Measurements from ENCODE around the gene ERGIC1. TPM values are rescaled to one million over a fixed set of nuclear protein-coding genes. Genes with fewer than 3 reads are reported as not detected.

Gene ERGIC1
- total and polyA plus RNA-seq, 2 experiments from 2014 or later = 25.2 to 92.2 TPM

- H3F3A ChIP-seq (replicated peaks; ENCODE audit: low read depth) = 0 out of 2 replicates have a peak, but pooled peaks cover 3% of the 10 kb centered on the region
- no peak overlapping the region for H3K27ac ChIP-seq (ENCODE audit: low read depth)
- no peaks in the 10 kb centered on the region for H3K36me3 ChIP-seq (ENCODE audit: insufficient read depth)
- no peaks in the 10 kb centered on the region; the same call in 1 of the 2 replicates for H4K20me1 ChIP-seq (replicated peaks; ENCODE audit: insufficient read depth)
- no peak overlapping the region for H2AFZ ChIP-seq
- Mint-ChIP-seq H3K9me3 (no peaks in the 10 kb centered on the region), H3K4me1 (peaks cover 2% of the 10 kb centered on the region; the same call in 1 of the 3 replicates), H3K27me3 (ENCODE audit: insufficient read depth, low read depth, poor library complexity) (peaks cover 8% of the 10 kb centered on the region), H3K4me3 (no peak overlapping the region), H3K36me3 (ENCODE audit: low read depth) (peaks cover 40% of the 10 kb centered on the region), H3K27ac (no peak overlapping the region)
- no peaks in the 10 kb centered on the region for H3K27me3 ChIP-seq (ENCODE audit: insufficient read depth)
- no peaks in the 10 kb centered on the region for H3K9me2 ChIP-seq (ENCODE audit: insufficient read depth)
- no peak overlapping the region for H3K4me3 ChIP-seq
- ATAC-seq (no peak), DNase-seq (ENCODE audit: low spot score) (no peak)
- no peaks in the 10 kb centered on the region for H3K79me2 ChIP-seq (replicated peaks; ENCODE audit: insufficient read depth)
- H3K4me1 ChIP-seq (ENCODE audit: insufficient read depth) = no peaks in the 10 kb centered on the region
- no peak overlapping the region for H3K4me2 ChIP-seq
- TF ChIP-seq EZH2 (IDR thresholded peaks at IDR 0.05; ENCODE audit: low read depth, unreplicated experiment) (no peak), CREB1 (CRISPR knock-in tag; IDR thresholded peaks at IDR 0.05; ENCODE audit: low read depth) (no peak), STAT1 (IDR thresholded peaks at IDR 0.05; ENCODE audit: unreplicated experiment) (no peak), ZNF114 (CRISPR knock-in tag; IDR thresholded peaks at IDR 0.05) (no peak), CTCF (conservative IDR thresholded peaks at IDR 0.05; ENCODE audit: low read depth in 2 of 2) (no peak), ETS1 (IDR thresholded peaks at IDR 0.05) (no peak), REST (IDR thresholded peaks at IDR 0.05; ENCODE audit: unreplicated experiment) (no peak), JUNB (IDR thresholded peaks at IDR 0.05; ENCODE audit: unreplicated experiment) (no peak), ZNF331 (CRISPR knock-in tag; IDR thresholded peaks at IDR 0.05; ENCODE audit: low read depth) (no peak), NANOG (IDR thresholded peaks at IDR 0.05; ENCODE audit: borderline replicate concordance) (no peak), EZH2phosphoT487 (IDR thresholded peaks at IDR 0.05; ENCODE audit: unreplicated experiment) (no peak), ZNF462 (CRISPR knock-in tag; IDR thresholded peaks at IDR 0.05) (no peak), POLR2AphosphoS5 (IDR thresholded peaks at IDR 0.05; ENCODE audit: low read depth) (no peak)
Measured at GRCh38 chr5:172929371-172929838, 95.4 kb downstream of the ERGIC1 start.
